Upper lobe of left lung (tissue), 6 donors: ENCODE data around the gene ZNF488. TPM values are rescaled to one million over a fixed set of nuclear protein-coding genes. Genes with fewer than 3 reads are reported as not detected.

ENCODE experiments used
- ATAC-seq, 2 donors: fragments of 200-7000 bp; cut with Tn5 transposase; one replicate each; pipeline ENCODE4 v1.9.1; 2022; ENCODE audit warnings: mild to moderate bottlenecking in 2 of 2, moderate library complexity in 2 of 2; ENCODE audit not compliant: low FRiP score in 2 of 2
- DNase-seq, 2 donors: peaks; one replicate each; pipeline ENCODE4 v3.0.0-alpha.2; 2019 to 2020
- H3K27ac ChIP-seq, 4 donors: fragments of 200-600 bp; sonication (generic); one replicate each; pipeline ENCODE4 v1.5.1; 2016 to 2019
- H3K27me3 ChIP-seq, 4 donors: fragments of 200-600 bp; sonication (generic); one replicate each; pipeline ENCODE4 v1.5.1; 2017 to 2019
- H3K36me3 ChIP-seq, 4 donors: fragments of 200-600 bp; sonication (generic); one replicate each; pipeline ENCODE4 v1.5.1; 2016 to 2019
- H3K4me1 ChIP-seq, 4 donors: fragments of 200-600 bp; sonication (generic); one replicate each; pipeline ENCODE4 v1.5.1; 2018 to 2019
- H3K4me3 ChIP-seq, 4 donors: fragments of 200-600 bp; sonication (generic); one replicate each; pipeline ENCODE4 v1.5.1; 2017 to 2019; ENCODE audit warnings: mild to moderate bottlenecking in 2 of 4, moderate library complexity in 1 of 4
- H3K9me3 ChIP-seq, 4 donors: fragments of 200-600 bp; sonication (generic); one replicate each; pipeline ENCODE4 v1.5.1; 2018 to 2019
- EP300 ChIP-seq, 4 donors: sonication (generic); formaldehyde crosslinking; IDR thresholded peaks; one replicate each; pipeline ENCODE4 v1.5.1; 2017; ENCODE audit warnings: antibody characterized with exemption in 4 of 4, control low read depth in 2 of 4
- POLR2A ChIP-seq, 4 donors: fragments of 450-650 bp; IDR thresholded peaks; one replicate each; pipeline ENCODE4 v1.5.1; 2016 to 2017; ENCODE audit warnings: antibody characterized with exemption in 4 of 4, mild to moderate bottlenecking in 2 of 4
- POLR2AphosphoS5 ChIP-seq, 2 donors: sonication (generic); formaldehyde crosslinking; IDR thresholded peaks; one replicate each; pipeline ENCODE4 v1.5.1; 2017; ENCODE audit warnings: antibody characterized with exemption in 2 of 2
- WGBS, 2 donors: methylation state at CpG; one replicate each; pipeline ENCODE4 v1.1.5; 2017 to 2018; 5-methylcytosine and 5-hydroxymethylcytosine counted together
- total RNA-seq, 6 donors: library from RNA; depleted of rRNA in 4 of 6; stranded (reverse); fragments of >200 nt in 4 of 6; gene quantifications; one replicate each; pipeline versions ENCODE4 v1.1.0 to v1.2.1, GENCODE V29; 2016 to 2021
- TF ChIP-seq, protein P1 (sequence below), 6 experiments: fragments of 450-650 bp in 4 of 6; fragments of 200-600 bp in 2 of 6; sonication (generic) in 2 of 6; IDR thresholded peaks; one replicate each; pipeline ENCODE4 v1.5.1; 2016 to 2019; ENCODE audit warnings: antibody characterized with exemption in 6 of 6
- donor health status: DM: no; HTN: no; CAD: no; lungs with moderate emphysema.
- donor health status: DM: no; HTN: yes; CAD: no; lungs with severe emphysema.

ZNF488 gene
- total RNA-seq, 6 donors from 2014 or later = 0.15 to 0.66 (median 0.28) TPM; not detected in 2

- Histone ChIP-seq H3K27me3 (no peaks in the 10 kb centered on the region), H3K9me3 (no peaks in the 10 kb centered on the region), H3K4me3 (no peak overlapping the region), H3K27ac (no peak overlapping the region), H3K4me1 (no peaks in the 10 kb centered on the region), H3K36me3 (no peaks in the 10 kb centered on the region)
- WGBS, 2 donors = 94 to 97% methylated on average over 11 of the region's 11 CpGs
- TF ChIP-seq POLR2AphosphoS5 (IDR thresholded peaks at IDR 0.05) = no peak
- no peak for TF ChIP-seq EP300 (IDR thresholded peaks at IDR 0.05)
- TF ChIP-seq, protein P1, sequence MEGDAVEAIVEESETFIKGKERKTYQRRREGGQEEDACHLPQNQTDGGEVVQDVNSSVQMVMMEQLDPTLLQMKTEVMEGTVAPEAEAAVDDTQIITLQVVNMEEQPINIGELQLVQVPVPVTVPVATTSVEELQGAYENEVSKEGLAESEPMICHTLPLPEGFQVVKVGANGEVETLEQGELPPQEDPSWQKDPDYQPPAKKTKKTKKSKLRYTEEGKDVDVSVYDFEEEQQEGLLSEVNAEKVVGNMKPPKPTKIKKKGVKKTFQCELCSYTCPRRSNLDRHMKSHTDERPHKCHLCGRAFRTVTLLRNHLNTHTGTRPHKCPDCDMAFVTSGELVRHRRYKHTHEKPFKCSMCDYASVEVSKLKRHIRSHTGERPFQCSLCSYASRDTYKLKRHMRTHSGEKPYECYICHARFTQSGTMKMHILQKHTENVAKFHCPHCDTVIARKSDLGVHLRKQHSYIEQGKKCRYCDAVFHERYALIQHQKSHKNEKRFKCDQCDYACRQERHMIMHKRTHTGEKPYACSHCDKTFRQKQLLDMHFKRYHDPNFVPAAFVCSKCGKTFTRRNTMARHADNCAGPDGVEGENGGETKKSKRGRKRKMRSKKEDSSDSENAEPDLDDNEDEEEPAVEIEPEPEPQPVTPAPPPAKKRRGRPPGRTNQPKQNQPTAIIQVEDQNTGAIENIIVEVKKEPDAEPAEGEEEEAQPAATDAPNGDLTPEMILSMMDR (IDR thresholded peaks at IDR 0.05) = no peak
- TF ChIP-seq POLR2A (IDR thresholded peaks at IDR 0.05) = no peak
- ATAC-seq (no peak), DNase-seq (no peak)
These were observed 13.9 kb downstream of the ZNF488 start for GRCh38 chr10:47370015-47370767.

GRCh38 chr10:47369251-47369894 lies 14.7 kb downstream of the ZNF488 start:
- Histone ChIP-seq H3K27ac (no peak overlapping the region), H3K36me3 (no peaks in the 10 kb centered on the region), H3K27me3 (no peaks in the 10 kb centered on the region), H3K9me3 (no peaks in the 10 kb centered on the region), H3K4me1 (no peaks in the 10 kb centered on the region), H3K4me3 (no peak overlapping the region)
- WGBS, 2 donors = 72 to 86% methylated on average over 6 to 9 of the region's 9 CpGs
- TF ChIP-seq EP300 (IDR thresholded peaks at IDR 0.05) (no peak), POLR2A (IDR thresholded peaks at IDR 0.05) (no peak)
- DNase-seq (no peak), ATAC-seq (no peak)

- Histone ChIP-seq H3K27me3 (no peaks in the 10 kb centered on the region), H3K4me3 (no peak overlapping the region), H3K27ac (no peak overlapping the region), H3K36me3 (no peaks in the 10 kb centered on the region), H3K4me1 (no peaks in the 10 kb centered on the region), H3K9me3 (no peaks in the 10 kb centered on the region)
- DNase-seq (peak in 1 of 2 donors; percentile 79), ATAC-seq (no peak)
- no peak for TF ChIP-seq POLR2AphosphoS5 (IDR thresholded peaks at IDR 0.05)
- no peak for TF ChIP-seq EP300 (IDR thresholded peaks at IDR 0.05)
- TF ChIP-seq, protein P1 (IDR thresholded peaks at IDR 0.05) = no peak
- no peak for TF ChIP-seq POLR2A (IDR thresholded peaks at IDR 0.05)
- WGBS, 2 donors = 95 to 96% methylated on average over 5 to 24 of the region's 24 CpGs
These were observed 15.5 kb downstream of the ZNF488 start for GRCh38 chr10:47368431-47369180.

DNA sequence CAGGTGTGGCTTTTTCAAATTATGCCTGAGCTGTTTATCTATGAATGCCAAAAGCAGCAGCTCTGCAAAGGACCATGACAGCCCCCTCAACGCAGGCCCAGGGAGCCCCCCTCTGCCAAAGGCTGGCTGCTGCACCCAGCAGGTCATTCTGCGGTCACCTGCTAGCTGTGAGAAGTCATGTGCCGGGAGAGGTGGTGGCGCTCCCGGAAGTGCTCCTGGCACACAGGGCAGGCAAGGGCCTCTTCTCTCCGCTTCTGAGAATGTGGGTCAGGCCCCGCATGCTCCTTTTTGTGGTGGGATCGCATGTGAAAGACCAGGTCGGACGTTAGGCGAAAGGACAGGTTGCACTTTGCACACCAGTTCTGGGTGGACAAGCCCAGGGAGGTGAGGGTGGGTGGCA lies 16.4 kb downstream of the ZNF488 start:
- no peaks in the 10 kb centered on the region for H3K36me3 ChIP-seq
- H3K4me3 ChIP-seq = no peak overlapping the region
- WGBS, 2 donors = 81 to 89% methylated on average over 9 to 11 of the region's 11 CpGs
- no peak for TF ChIP-seq POLR2AphosphoS5 (IDR thresholded peaks at IDR 0.05)
- TF ChIP-seq POLR2A (IDR thresholded peaks at IDR 0.05) = no peak
- no peak for TF ChIP-seq EP300 (IDR thresholded peaks at IDR 0.05)
- TF ChIP-seq, protein P1 (IDR thresholded peaks at IDR 0.05) = no peak
- no peak for ATAC-seq
- no peaks in the 10 kb centered on the region for H3K4me1 ChIP-seq
- H3K27me3 ChIP-seq = no peaks in the 10 kb centered on the region
- H3K9me3 ChIP-seq = no peaks in the 10 kb centered on the region
- no peak for DNase-seq
- H3K27ac ChIP-seq = no peak overlapping the region
